HG03039 (cell line): ENCODE data around the gene RTTN.
A peak's percentile ranks its signal among the peaks of the same experiment; 100 is the strongest.

ENCODE experiments used
- ATAC-seq: cut with Tn5 transposase; IDR thresholded peaks from one replicate; pipeline ENCODE4 v1.9.1; 2021; ENCODE audit warnings: mild to moderate bottlenecking, moderate library complexity; ENCODE audit not compliant: unreplicated experiment

RTTN gene

DNA sequence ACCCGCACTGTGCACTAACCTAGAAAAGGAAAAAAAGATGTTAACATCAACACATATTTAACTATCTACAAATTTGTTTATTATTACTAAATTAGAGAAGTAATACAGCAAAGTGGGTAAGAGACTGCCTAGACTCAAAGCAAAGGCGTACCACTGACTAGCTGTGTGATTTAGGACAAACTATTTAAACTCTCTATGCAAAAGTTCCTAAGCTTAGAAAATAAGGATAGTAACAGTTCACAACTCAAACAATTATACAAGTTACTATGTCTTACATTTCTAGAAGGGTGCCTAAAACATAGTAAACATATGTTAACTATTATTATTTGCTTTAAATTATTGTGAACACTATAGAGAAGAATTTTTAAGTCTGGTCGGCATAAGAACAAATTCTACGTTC is 119.4 kb downstream of the RTTN start:
- ATAC-seq = no peak

GRCh38 chr18:70085641-70086040 is 119.8 kb downstream of the RTTN start:
- no peak for ATAC-seq

DNA sequence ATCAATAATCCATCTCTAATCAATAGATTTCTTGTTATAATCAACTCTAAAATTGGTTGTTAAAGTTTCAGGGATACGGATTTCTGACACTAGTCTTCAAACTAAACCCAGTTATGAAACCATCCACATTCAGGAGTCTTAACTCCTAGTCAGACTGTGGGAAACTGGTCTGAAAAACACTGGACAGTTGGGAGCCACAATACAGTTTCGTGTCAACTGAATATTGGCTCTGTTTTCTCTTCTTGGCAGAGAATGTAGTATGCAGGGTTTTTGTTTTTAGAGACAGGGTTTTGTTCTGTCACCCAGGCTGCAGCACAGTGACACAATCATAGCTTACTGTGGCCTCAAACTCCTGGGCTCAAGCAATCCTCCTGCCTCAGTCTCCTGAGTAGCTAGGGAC is 123.1 kb downstream of the RTTN start:
- no peak for ATAC-seq

DNA sequence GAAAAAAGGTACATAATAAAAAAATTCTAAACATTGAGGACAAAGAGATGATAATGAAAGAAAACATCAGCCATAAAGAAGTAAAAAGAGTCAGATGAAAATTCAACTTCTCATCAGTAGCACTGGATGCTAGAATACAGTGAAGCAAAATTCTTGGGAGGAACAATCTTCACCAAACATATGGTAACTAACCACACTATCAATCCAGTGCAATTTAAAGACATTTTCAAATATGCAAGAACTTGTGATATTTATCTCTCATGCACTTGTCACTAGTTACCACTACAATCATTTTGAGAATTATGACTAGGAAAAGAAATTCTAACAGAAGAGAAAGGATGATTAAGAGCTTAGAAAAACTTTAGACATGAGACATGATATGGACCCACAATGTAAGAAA is 127.4 kb downstream of the RTTN start:
- no peak for ATAC-seq

GRCh38 chr18:70075906-70076305 is 129.6 kb downstream of the RTTN start:
- no peak for ATAC-seq

DNA sequence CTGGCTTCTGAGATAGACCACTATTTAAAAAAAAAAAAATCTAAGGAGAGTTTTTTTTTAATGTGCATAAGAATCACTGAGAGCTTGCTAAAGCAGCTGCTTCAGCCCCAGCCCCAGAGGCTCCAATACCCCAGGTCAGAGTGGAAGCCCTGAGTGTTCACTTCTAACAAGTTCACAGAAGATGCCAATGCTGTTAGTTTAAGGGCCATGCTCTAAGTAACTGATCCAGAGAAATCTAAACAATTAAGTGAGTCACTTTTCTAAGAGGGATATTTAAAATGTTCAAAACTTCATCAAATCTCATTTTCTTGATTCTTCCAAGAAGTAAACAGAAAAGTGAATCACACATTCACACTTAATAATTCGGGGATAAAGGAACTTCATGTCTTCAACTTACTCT is 131.4 kb downstream of the RTTN start:
- no peak for ATAC-seq

GRCh38 chr18:70073432-70073831 is 132.1 kb downstream of the RTTN start:
- no peak for ATAC-seq

- ATAC-seq = no peak
These were observed 132.8 kb downstream of the RTTN start for GRCh38 chr18:70072678-70073077.

DNA sequence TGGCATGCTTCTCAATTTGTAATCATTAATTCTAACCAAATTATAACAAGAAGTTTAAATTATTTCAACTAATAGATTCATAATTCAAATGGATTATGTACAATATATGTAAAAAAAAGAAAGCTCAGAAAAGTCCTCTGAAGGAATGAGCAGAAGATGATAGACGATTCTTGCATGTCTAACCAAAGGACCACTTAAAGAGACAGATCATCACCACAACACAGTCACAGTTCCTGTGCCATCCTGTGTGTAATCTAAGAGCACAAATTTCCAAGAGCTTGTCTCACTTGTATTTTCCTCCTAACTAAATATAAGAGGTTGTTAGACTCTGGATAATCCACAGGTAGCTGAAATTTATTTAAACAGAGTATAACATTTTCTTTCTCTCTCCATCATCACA is 135.5 kb downstream of the RTTN start:
- ATAC-seq = no peak

DNA sequence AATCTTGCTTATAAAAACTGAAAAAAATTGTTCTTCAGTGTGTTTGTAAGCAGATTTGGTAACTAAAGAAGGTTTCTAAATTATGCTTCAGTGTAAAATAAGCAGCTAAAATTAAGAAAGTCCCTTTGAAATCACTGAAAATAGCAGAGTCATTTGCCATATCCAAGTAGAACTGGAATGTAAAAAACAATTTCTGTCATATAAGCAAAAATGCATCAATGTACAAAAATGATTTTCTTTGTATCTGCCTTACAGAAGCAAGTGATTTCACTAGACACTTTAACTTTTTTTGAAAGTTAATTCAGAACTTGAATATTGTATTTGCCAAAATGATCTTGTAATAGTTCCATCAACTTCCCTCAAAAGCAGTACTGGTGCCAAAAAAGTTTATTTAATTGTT is 136.1 kb downstream of the RTTN start:
- no peak for ATAC-seq

- ATAC-seq = no peak
These were observed 136.5 kb downstream of the RTTN start for GRCh38 chr18:70068981-70069380.

GRCh38 chr18:70059684-70060083 is 145.8 kb downstream of the RTTN start:
- no peak for ATAC-seq

DNA sequence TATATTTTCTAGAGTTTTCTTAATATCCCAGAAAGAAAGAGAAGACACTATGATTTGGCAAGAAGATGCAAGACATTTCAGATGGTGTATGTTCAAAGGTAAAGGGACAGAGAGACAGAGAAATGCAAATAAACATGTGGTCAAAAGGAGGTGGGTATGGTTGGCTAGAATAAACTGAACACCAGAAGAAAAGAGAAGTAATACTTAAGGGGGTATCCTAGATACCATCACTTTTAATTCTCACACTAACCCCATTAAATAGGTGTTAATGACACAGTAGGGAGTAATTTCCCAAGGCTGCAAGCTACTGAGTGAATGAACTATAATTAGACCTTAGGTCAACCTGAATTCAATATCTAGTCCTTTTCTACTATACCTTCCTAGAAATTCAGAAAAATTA is 146.6 kb downstream of the RTTN start:
- ATAC-seq = peak; percentile 99

- no peak for ATAC-seq
These were observed 157.4 kb downstream of the RTTN start for GRCh38 chr18:70047931-70048603.

GRCh38 chr18:70046796-70047195 is 158.7 kb downstream of the RTTN start:
- no peak for ATAC-seq

DNA sequence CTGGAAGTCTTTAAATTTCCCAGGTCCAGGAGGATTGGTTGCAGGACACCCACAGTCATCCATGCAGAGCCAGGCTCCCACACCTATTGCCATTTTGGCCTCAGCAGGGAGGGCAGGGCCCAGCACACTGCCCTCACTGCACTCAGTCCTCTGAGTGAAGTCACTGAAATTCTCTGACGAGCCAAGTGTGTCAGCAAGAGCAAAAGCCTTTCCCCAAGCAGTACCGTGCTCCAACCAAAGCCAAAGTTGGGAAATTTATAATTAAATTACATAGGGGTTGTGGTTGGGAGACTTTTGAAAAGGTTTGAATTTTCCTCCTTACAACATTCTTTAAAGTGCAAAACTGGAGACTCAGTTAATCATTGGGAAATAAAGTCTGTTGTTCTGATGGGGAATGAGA is 159.3 kb downstream of the RTTN start:
- no peak for ATAC-seq

GRCh38 chr18:70044632-70045031 is 160.9 kb downstream of the RTTN start:
- no peak for ATAC-seq

GRCh38 chr18:70041459-70042050 is 163.9 kb downstream of the RTTN start:
- no peak for ATAC-seq

DNA sequence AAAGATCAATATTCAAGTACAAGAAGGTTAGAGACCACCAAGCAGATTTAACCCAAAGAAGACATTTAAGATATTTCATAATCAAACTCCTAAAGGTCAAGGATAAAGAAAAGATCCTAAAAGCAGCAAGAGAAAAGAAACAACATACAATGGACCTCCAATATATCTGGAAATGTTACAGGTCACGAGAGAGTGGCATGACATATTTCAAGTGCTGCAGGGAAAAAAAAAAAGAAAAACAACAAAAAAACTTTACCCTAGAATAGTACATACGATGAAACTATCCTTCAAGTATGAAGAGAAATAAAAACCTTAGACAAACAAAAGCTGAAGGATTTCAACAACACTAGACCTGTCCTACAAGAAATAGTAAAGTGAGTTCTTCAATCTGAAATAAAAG is 166.3 kb downstream of the RTTN start:
- no peak for ATAC-seq

- ATAC-seq = peak; percentile 41
These were observed 167.9 kb downstream of the RTTN start for GRCh38 chr18:70037431-70038061.

DNA sequence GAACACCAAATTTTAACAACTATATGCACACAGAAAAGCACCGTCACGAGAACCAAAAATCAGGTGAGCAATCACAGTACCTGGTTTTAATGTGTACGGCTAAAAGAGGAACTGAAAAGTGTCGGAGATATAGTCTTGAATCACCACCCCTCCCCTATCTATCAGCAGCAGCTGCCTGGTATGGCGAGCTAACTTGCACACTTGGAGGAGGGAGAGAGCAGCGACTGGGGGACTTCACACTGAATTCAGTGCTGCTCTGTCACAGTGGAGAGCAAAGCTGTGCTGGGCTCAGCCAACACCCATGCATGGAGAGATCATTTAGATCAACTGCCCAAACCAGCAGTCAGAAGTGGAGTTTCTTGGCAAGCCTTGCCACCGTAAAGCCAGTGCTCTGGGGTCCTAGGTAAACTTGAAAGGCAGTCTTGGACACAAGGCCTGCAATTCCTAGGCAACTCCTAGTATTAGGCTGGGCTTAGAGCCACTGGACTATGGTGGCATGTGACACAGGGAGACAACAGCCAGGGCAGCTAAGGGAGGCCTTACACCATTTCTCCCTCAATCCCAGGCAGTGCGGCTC is 168.6 kb downstream of the RTTN start:
- ATAC-seq = peak; percentile 99

DNA sequence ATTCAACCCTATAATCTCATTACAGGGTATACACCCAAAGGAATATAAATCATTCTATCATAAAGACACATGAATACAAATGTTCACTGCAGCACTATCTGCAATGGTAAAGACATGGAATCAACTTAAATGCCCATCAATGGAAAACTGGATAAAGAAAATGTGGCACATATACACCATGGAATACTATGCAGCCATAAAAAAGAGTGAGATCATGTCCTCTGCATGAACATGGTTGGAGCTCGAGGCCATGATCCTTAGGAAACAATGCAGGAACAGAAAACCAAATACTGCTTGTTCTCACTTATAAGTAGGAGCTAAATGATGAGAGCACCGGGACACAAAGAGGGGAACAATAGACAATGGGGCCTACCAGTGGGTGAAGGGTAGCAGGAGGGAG is 169.3 kb downstream of the RTTN start:
- ATAC-seq = no peak
